Adipose tissue (tissue), 3 donors: ENCODE data around the gene UCMA. TPM values are rescaled to one million over a fixed set of nuclear protein-coding genes. Genes with fewer than 3 reads are reported as not detected.

Experiments
- H3K27ac ChIP-seq: one replicate; pipeline ENCODE4 v1.5.1; 2013; ENCODE audit warnings: low read depth, low read length
- WGBS, 3 donors: extraction: QIAGEN DNeasy Blood & Tissue Kit; methylation state at CpG; one replicate each; pipeline ENCODE4 v1.1.7; 2013; 5-methylcytosine and 5-hydroxymethylcytosine counted together
- polyA plus RNA-seq, 3 donors: library from polyadenylated mRNA; stranded (reverse); fragments of 200-250 nt; gene quantifications; one replicate each; pipeline ENCODE4 v1.2.3, GENCODE V29; 2013
- donor health status: healthy with polysubstance abuse.
- donor health status: Bipolar disorder and iron deficiency.
- donor health status: healthy.

The UCMA gene
- polyA plus RNA-seq, 3 donors = not detected

DNA sequence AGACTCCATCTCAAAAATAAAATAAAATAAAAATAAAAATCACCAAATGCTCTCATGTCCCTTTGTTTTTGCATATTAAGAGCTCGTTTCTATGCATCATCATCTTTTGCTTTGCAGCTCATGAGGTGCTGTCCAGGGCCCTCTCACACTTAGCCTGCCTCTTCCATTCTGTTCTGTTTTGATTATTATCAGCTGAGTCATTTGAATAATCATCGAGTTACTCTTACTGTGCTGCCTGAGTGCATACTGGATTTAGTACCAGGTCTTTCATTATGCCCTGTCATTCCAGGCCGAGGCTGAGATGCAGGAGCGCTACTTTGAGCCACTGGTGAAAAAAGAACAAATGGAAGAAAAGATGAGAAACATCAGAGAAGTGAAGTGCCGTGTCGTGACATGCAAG, 33.0 kb downstream of the UCMA start:
- no peak overlapping the region for H3K27ac ChIP-seq
- 90 to 94% (median 93%) methylated on average over 6 of the region's 6 CpGs for WGBS, 3 donors

GRCh38 chr10:13195016-13195415, 39.2 kb downstream of the UCMA start:
- no peak overlapping the region for H3K27ac ChIP-seq
- WGBS, 3 donors = 93 to 95% (median 94%) methylated on average over 6 of the region's 6 CpGs

- 76 to 93% (median 85%) methylated on average over 7 of the region's 7 CpGs for WGBS, 3 donors
- H3K27ac ChIP-seq = no peak overlapping the region
These were observed 40.5 kb downstream of the UCMA start for GRCh38 chr10:13193637-13194036.

DNA sequence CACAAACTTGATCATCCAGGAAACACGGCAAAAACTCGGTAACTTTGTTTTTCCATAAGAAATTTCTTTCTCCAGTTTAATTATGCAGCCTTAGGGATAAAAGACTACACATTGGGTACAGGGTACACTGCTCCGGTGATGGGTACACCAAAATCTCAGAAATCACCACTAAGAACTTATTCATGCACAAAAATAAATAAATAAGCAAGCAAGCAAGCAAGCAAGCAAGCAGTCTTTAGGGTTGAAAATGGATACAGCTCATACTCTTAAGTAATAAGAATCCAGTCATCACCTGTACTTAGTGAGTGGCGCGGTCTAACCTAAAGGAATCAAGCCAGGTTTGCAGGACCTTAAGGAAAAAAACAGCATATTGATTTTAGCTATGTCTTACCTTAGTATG, 42.8 kb downstream of the UCMA start:
- WGBS, 3 donors = 94 to 98% (median 95%) methylated on average over 5 of the region's 5 CpGs

DNA sequence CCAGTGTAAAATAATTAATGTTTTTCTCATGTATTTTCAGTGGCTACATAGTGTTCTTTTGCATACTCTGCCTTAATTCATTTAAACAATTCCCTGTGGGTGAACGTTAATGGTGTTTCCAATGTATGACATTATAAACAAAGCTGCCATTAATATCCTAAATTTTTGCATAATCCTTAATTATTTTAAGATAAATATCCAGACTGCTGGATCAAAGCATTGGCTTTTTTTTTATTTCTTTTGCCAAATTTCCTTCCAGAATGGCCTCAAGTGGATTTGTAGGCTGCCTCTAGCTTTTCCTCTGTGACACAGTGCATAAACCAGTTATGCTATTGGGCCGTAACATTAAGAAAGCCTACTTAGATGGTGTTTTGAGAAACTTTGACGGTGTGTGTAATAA, 43.4 kb downstream of the UCMA start:
- 72 to 92% (median 79%) methylated on average over 3 of the region's 3 CpGs for WGBS, 3 donors

More for the DNA sequence above, 42.8 kb downstream of the UCMA start:
- no peak overlapping the region for H3K27ac ChIP-seq

GRCh38 chr10:13189961-13190360, 44.2 kb downstream of the UCMA start:
- WGBS, 3 donors = 48 to 72% (median 64%) methylated on average over 4 of the region's 4 CpGs

More for the DNA sequence above, 43.4 kb downstream of the UCMA start:
- H3K27ac ChIP-seq = no peak overlapping the region

DNA sequence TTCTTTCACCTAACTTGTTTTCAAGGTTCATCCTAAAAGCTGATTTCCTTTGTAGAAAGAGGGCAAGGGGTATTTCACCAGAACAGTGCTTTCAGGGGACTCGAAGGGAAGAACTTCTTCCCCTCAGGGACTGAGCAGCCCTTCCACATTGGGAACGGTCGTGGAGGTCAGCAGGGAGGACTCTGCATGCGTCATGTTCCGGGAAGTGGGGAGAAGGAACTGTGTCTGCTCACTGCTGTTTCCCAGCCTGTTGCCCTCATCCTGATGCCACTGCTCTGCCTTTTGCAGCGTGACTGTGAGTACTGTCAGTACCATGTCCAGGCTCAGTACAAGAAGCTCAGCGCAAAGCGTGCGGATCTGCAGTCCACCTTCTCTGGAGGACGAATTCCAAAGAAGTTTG, 45.6 kb downstream of the UCMA start:
- 87 to 93% (median 92%) methylated on average over 10 of the region's 10 CpGs for WGBS, 3 donors
- no peak overlapping the region for H3K27ac ChIP-seq

More at GRCh38 chr10:13189961-13190360, 44.2 kb downstream of the UCMA start:
- no peak overlapping the region for H3K27ac ChIP-seq

DNA sequence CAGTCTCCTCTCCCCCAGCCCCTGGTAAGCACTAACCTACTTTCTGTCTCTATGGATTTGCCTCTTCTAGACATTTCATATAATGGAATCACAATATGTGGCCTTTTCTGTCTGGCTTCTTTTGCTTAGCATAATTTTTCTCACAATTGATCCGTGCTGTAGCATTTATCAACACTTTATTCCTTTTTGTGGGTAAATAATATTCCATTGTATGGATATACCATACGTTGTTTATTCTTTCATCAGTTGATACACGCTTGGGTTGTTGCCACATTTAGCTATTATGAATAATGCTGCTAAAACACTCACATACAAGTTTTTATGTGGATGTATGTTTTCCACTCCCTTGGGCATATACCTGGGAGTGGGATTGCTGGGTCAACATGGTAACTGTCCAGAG, 47.0 kb downstream of the UCMA start:
- no peak overlapping the region for H3K27ac ChIP-seq
- 96 to 97% (median 97%) methylated on average over 3 of the region's 3 CpGs for WGBS, 3 donors

DNA sequence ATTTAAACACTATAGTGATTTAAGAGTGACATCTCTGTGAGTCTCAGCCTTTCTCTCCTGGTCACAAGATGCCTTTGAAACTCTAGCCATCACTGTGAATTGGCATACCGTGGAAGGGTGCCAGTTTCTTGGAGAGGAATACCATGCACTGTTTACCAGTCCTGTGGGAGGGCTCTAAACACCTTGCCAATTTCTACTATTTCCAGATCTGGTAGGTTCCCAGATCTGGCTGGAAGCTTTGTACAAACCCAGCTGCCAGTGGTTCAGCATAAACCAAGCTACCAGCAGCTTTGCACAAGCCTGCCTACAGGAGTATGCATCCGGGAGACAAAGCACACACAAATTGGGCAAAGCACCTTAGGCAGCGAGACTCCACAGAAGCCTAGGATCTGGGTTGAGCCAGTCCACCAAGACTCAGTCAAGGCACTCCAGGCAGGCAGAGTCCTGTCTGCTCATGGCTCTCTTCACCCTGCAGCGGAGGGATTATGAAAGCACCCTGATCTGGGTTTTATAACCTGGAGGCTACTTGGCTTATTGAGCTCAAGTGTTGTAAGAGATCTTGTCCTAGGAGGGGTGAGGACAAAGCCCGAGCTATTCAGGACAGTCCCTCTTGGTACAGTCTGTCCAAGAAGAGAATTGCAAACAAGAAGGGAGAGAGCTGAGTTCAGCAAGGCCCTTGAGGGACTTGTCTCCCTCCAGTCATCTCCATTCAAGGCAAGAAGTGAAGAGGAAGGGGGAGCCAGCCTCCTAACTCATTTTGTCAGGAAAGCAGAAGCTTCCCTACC, 49.3 kb downstream of the UCMA start:
- WGBS, 3 donors = 74 to 92% (median 87%) methylated on average over 5 of the region's 5 CpGs
- H3K27ac ChIP-seq = no peak overlapping the region

DNA sequence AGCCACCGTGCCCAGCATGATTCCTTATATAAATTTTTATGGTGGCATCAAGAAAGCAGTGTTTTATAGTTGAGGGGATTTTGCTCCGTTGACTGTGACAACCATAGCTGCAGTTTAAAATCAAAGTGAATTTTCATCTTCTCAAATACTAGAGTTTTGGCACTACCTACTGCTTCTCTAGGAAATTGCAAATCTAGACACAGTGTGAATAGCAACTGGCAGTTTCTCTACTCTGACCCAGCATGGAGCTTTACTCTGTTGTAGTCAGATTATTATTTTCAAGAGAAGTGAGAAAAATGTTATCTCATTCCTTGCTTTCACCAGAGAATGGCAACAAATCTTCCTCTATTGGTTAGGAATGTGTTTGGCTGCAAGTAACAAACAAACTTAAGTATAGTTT, 49.9 kb downstream of the UCMA start:
- WGBS, 3 donors = 89 to 94% (median 91%) methylated on average over 2 of the region's 2 CpGs
- H3K27ac ChIP-seq = no peak overlapping the region

DNA sequence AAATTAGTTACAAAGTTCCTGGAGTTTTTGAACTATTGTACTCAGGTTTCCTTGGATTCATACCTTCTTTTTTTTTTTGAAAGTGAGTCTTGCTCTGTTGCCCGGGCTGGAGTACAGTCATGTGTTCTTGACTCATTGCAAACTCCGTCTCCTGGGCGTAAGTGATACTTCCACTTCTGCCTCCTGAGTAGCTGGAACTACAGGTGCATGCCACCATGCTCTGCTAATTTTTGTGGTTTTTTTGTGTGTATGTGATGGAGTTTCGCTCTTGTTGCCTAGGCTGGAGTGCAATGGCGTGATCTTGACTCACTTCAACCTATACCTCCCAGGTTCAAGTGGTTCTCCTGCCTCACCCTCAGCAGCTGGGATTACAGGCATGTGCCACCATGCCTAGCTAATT, 50.5 kb downstream of the UCMA start:
- 77 to 96% (median 79%) methylated on average over 5 of the region's 5 CpGs for WGBS, 3 donors
- H3K27ac ChIP-seq = no peak overlapping the region

GRCh38 chr10:13182424-13182823, 51.8 kb downstream of the UCMA start:
- WGBS, 3 donors = 88 to 91% (median 90%) methylated on average over 1 of the region's 1 CpG
- no peak overlapping the region for H3K27ac ChIP-seq

DNA sequence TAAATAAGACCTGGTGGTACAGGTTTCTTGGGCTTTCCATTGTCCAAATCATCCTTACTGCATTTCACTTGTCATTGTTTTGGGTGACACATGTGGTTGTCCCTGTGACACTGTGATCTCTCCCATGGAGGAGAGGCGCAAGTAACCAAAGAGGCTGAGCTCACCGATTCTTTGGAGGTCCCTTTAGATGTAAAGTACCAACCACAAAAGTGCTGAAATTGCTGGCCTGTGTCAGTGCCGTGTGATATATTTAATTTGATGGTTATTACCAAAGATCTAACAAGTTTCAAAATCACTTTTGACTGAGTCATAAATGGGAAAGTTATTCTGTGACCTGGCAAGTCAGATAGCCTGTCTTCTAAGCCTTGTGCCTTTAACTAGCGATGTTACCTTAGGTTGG, 53.4 kb downstream of the UCMA start:
- H3K27ac ChIP-seq = no peak overlapping the region
- 94 to 96% (median 95%) methylated on average over 4 of the region's 4 CpGs for WGBS, 3 donors

DNA sequence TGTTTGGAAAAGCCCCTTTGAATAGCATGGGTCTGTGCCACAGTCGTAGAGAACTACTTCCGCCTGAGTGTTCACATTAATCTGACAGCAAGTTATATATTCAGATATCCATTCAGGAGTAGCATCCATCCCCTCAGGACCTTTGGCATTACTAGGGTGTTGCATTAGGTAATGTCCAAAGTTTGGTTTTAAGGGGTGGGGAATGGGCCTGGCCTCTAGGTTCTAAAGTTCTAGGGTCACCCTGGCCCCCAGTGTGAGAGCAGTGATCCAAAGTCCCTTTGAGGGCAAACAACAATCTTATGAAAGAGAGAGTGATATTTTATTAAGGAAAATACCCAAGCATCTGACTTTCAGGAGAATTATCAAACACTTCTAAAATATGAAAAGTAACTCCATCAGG, 60.6 kb downstream of the UCMA start:
- WGBS, 3 donors = 98% methylated on average over 2 of the region's 2 CpGs
- H3K27ac ChIP-seq = no peak overlapping the region

Other genes starting within 250 kb of the UCMA start
- 10 to 100 TPM in 2 of 3 donors, 1 to 10 TPM in 1; 3.4 to 51.9 (median 21.1) TPM for gene CCDC3, start 232.7 kb downstream of the UCMA start, polyA plus RNA-seq
- 100 to 1,000 TPM in 1 of 3 donors, 10 to 100 TPM in 2; 25.3 to 110 (median 99.8) TPM for gene OPTN, start 134.2 kb downstream of the UCMA start, polyA plus RNA-seq
- gene MCM10, start 72.8 kb downstream of the UCMA start, polyA plus RNA-seq = 1 to 10 TPM in 1 of 3 donors, under 1 TPM in 2; 0.06 to 1.6 (median 0.71) TPM
- gene PHYH, start 65.7 kb upstream of the UCMA start, polyA plus RNA-seq = 10 to 100 TPM; 16.2 to 71.3 (median 52.1) TPM
- gene SEPHS1, start 113.9 kb upstream of the UCMA start, polyA plus RNA-seq = 10 to 100 TPM; 22.9 to 43.0 (median 39.8) TPM